ENCODE measurements around the gene POLR2J.
"Not testable (repeated sequence)": the region's sequence is repeated elsewhere in the genome, so short reads cannot be mapped to it uniquely, and the experiment has no call there.

DNA sequence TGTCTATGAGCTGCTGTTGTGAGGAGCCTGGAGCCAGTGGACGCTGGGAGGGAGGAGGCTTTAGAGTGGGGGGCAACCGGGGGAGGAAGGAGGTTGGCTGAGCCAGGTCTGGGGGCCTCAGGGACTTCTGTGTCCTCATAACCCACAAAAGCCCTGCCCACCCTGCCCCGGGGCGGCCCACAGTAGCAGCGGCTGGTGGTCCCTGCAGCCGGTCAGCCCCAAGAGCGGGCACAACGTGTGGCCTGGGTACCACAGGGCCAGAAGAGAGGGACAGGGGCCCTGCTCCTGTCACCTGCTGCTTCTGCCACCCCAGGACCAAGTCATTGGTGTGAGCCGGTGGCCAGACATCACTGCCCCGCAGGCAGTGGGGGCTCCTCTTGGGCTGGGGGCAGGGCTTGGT, 3.2 kb upstream of the POLR2J start:
- not testable (repeated sequence) for TF ChIP-seq CTCF, POLR2AphosphoS5 (IDR thresholded peaks at IDR 0.05)

Data from prostate gland (tissue), 2 donors.